Stimulated activated naive CD8-positive, alpha-beta T cell treated with anti-CD3 and anti-CD28 coated beads, Interleukin-15, Interleukin-2, amounts not matched to agents 100 U/mL and 50 U/mL, for 24 hours (primary cell): ENCODE data around the gene SETD3.
A peak's percentile ranks its signal among the peaks of the same experiment; 100 is the strongest.

ENCODE experiments used
- ATAC-seq: fragments of 150-1000 bp; cut with Tn5 transposase; one replicate; pipeline ENCODE4 v1.10.0; 2021
- DNase-seq: peaks from one replicate; pipeline ENCODE4 v3.0.0; 2021

Gene SETD3

GRCh38 chr14:99422228-99423010 lies 58.2 kb downstream of the SETD3 start:
- DNase-seq (no peak), ATAC-seq (no peak)

- no peak for DNase-seq
- ATAC-seq: no peak
Measured at GRCh38 chr14:99420711-99421110, 59.9 kb downstream of the SETD3 start.

GRCh38 chr14:99419905-99420304 lies 60.8 kb downstream of the SETD3 start:
- ATAC-seq: no peak
- DNase-seq: no peak

DNA sequence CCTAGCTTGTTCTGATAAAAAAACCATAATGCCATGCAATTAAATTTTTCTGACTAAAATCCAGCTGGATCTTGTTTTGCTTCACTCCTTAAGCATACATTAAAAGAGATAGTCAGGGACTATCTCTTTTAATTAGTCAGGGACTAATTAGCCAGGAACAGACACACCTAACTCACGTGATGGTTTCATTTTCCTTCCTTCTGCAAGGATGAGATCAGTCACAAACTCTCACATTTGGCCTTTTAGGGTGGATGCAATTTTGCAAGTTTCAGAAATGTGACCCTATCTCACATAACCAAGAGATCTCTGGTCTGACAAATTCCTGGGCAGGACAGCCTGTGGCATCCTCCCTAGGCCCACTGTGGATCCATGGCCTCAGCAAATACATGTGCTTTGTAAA lies 62.4 kb downstream of the SETD3 start:
- ATAC-seq (no peak), DNase-seq (no peak)

- ATAC-seq (no peak), DNase-seq (no peak)
Measured at GRCh38 chr14:99416909-99417308, 63.8 kb downstream of the SETD3 start.

- peak; percentile 86 for ATAC-seq
Measured at GRCh38 chr14:99415496-99416281, 65.0 kb downstream of the SETD3 start.

GRCh38 chr14:99413911-99414310 lies 66.7 kb downstream of the SETD3 start:
- no peak for ATAC-seq
- DNase-seq: no peak

More at GRCh38 chr14:99415496-99416281, 65.0 kb downstream of the SETD3 start:
- peak; percentile 55 for DNase-seq

DNA sequence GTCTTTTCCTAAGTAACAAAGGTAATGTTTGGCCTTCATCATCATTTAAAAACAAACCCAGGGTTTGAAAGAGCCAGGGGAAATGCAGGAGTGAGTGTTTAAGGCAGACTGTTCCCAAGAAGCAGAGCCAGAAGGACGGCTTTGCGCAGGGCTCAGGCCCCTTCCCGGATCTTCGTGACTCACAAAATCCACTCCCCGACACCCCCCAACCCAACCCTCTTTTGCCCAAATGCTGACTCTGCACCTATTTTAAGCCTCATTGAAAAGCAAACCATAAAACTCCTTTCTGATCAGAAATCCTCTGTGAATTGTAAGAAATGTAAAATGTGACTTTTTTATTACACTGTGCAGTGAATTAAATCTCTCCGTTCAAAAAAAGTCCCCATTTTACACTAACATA lies 67.5 kb downstream of the SETD3 start:
- no peak for ATAC-seq

GRCh38 chr14:99412117-99413061 lies 68.3 kb downstream of the SETD3 start:
- DNase-seq (peak; percentile 15), ATAC-seq (peak; percentile 59)

More for the DNA sequence above, 67.5 kb downstream of the SETD3 start:
- no peak for DNase-seq

GRCh38 chr14:99410019-99410418 lies 70.6 kb downstream of the SETD3 start:
- no peak for DNase-seq
- no peak for ATAC-seq

DNA sequence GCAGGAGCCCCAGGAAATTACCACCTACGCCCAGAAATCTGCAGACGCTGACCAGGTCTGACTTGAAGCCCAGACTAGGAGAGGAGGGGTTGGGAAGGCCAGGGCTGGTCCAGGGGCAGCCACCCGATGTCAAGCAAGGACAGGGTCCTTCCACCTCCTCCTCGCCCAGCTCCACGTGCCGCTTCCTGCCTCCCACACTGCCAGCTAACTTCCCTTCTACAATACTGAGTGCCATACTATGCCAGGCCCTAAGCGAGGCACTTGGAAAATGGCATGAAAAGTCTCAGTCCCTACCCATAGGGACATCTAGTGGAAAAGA lies 71.7 kb downstream of the SETD3 start:
- ATAC-seq (no peak), DNase-seq (no peak)

DNA sequence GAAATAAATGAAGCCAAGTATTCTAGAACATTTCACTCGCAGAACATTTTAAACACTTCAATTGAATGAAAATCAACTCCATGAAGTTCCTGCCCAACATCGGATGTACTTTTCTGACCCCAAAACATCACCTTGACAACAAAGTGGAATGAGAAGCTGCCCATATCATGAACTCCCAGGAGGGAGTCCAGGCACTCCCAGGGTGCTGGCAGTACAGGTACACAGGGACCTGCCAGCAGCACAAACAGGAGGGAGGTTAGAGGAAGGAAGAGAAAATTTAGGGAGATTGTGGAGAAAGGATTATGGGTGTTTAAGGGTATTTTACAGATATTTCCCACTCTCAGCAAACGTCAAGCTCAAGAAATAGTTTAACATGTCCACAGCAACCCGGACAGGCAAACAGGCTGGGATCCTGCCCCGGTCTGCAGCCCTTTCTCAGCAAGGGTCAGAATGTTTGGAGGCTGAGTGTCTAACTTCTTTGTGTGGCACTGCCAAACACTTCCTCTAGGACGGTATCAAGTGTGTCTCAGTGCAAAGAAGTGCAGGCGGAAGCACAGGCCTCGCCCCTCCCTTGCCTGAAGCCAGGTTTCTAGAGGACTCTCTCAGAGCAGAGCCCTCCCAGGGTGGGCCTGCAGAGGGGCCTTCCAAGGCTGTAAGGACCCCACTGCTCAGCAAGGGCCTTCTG lies 72.2 kb downstream of the SETD3 start:
- no peak for DNase-seq
- no peak for ATAC-seq

GRCh38 chr14:99407416-99407815 lies 73.2 kb downstream of the SETD3 start:
- ATAC-seq: no peak
- no peak for DNase-seq

DNA sequence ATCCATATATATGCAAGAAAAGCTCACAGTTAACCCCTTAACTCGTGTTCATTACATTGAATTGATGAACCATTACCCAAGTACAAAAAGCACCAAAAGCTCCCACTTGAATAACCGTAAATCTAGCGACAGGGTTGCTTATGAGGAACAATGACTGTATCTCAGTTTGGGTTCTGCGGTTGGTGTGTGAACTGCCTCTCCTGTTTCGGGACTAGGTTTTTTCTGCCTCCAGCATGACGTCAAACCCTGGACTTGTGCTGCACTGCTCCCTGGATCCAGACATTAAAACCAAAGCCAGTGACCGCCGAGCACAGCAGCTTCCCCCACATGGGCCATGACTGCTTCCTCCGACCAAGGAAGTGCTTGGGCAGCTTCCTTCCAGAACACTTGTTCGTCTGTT lies 77.7 kb downstream of the SETD3 start:
- ATAC-seq (no peak), DNase-seq (no peak)

- ATAC-seq (no peak), DNase-seq (no peak)
Measured at GRCh38 chr14:99402285-99402648, 78.4 kb downstream of the SETD3 start.

DNA sequence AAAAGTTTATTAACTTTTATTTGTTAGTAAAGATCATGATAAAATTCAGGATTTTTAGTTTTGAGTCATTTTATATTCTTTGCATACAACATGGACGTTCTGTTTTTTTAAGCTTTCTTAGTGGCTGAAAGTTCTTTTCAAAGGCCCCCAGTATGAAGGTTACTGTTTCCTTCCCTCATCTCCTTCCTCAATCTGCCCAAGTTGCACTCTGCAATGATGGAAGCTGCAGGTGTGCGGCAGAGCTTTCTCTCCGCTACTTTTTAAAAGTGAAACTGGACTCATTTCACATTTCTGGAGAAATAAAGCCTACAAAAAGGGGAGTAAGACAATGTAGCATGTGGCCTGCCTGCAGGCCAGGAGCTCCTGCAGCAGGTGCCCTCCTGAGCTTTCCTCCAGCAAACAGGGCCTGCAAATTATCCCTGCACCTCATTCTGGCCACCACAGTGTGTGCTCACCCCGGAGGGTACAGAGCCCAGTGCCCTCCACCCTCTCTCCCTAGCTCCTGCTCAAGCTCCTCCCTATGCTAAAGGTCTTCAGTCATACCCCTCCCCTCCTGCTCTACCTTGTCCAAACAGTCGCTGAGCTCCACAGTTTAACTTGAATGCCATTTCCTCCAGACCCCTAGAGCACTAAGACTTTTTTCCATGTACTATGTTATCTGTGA lies 78.9 kb downstream of the SETD3 start:
- no peak for ATAC-seq
- DNase-seq: no peak

DNA sequence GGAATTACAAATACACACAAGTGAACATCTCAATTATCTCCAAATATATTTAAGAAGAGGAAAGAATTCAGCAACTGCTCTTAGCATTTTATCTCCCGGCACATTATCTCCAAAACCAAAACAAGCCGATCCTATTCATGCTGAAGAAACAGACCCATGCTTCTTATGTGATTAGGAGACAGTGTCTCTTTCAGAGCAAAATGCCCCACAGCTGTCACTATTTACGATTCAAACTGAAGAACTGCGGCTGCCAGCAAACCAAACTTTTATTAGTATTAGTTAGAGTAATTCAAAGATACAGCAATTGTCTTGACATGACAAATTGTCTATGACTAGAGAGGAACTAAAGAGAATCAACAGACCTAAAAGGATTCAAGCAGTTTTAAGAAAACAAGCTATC lies 79.4 kb downstream of the SETD3 start:
- ATAC-seq: no peak

GRCh38 chr14:99397698-99398097 lies 83.0 kb downstream of the SETD3 start:
- ATAC-seq (no peak), DNase-seq (no peak)

More for the DNA sequence above, 79.4 kb downstream of the SETD3 start:
- DNase-seq: no peak

DNA sequence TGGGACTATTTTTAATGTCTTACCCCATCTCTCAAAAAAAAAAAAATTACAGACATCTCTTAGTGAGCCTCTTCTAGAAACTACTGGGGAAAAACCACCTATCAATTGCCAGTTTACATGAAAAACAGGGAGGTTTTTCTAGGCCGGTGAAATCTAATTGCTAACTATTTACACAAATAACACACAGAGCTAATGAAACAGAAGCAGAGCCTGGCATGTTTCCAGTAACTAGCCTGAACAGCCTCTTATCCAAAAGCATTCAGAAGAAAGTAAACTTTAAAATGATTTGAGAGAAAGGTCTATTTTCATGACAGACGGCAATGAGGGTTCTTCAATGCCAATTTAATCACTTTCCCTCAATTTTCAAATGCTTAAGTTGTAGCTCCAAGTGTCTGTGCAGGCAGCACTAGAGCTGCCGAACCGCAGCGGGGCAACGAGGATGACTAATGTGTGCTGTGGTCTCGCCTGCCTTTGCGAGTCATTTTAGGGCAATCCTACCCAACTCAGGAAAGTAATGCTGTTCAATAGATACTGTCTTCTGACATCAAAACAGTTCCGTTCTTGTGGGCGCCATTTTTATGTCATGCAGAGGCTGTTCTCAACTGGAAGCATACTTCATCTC lies 84.6 kb downstream of the SETD3 start:
- ATAC-seq: peak; percentile 98
- DNase-seq: peak; percentile 39

- DNase-seq: no peak
- ATAC-seq: no peak
Measured at GRCh38 chr14:99394602-99395156, 86.0 kb downstream of the SETD3 start.
